ENCODE data around the gene VKORC1.
"Not testable (repeated sequence)": the region's sequence is repeated elsewhere in the genome, so short reads cannot be mapped to it uniquely, and the experiment has no call there.

VKORC1 gene

DNA sequence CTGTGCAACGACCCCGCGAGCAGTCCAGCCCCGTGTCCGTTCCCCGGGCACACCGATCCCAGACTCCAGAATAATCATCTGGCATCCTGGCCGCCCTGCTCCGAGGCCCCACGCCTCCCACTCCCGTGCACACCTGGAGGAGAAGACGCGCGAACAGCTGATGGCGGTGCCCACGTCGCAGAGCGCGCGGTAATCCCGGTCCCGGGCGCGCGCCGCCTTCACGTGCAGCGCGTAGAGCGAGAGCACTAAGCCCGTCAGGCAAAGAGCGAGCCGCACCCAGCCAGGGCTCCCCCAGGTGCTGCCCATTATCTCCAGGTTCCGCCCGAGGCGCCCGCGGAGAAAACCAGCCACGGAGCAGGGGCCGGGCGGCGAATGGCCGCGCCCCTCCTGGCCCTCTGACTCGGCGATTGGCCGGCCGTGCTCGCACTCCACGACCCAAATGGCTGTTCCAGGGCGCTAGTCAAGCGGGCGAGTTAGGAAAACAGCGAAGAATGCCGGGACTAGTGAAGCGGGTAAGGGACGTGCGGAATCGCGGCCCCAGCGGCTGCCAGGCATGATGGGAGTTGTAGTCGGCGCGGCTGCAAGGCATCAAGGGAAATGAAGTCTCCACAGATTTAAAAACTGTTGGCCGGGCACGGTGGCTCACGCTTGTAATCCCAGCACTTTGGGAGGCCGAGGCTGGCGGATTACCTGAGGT is at the start of gene VKORC1:
TSS of gene VKORC1 (minus strand) at position 374 of the 697 bp plus-strand sequence. CDS start at position 306, 68 bp downstream.
- DNase-seq, result peak; percentile 91

DNA sequence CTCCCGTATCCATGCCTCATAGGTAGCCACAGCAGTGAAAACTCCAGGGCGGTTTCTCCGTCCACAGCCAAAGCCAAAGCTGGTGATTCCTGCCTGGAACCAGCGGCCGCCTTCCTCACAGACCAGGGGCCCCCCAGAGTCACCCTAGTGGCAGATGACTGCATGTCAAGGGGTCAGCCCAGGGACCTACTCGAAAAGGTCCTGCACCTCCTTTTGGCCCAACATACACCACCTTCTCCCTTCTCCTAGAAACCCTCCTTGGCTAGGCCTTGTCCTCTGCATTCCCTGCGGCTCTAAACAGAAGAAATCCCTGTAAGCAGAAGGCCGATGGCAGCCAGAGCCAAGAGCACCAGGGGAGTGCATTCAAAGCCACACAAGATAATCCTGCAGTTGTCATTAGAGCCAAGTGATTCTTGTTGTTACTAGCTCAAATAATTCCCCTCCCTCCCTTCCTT is 49.1 kb upstream of the VKORC1 start:
- DNase-seq, result no peak

GRCh38 chr16:31143011-31143693 is 48.6 kb upstream of the VKORC1 start:
- no peak for DNase-seq

DNA sequence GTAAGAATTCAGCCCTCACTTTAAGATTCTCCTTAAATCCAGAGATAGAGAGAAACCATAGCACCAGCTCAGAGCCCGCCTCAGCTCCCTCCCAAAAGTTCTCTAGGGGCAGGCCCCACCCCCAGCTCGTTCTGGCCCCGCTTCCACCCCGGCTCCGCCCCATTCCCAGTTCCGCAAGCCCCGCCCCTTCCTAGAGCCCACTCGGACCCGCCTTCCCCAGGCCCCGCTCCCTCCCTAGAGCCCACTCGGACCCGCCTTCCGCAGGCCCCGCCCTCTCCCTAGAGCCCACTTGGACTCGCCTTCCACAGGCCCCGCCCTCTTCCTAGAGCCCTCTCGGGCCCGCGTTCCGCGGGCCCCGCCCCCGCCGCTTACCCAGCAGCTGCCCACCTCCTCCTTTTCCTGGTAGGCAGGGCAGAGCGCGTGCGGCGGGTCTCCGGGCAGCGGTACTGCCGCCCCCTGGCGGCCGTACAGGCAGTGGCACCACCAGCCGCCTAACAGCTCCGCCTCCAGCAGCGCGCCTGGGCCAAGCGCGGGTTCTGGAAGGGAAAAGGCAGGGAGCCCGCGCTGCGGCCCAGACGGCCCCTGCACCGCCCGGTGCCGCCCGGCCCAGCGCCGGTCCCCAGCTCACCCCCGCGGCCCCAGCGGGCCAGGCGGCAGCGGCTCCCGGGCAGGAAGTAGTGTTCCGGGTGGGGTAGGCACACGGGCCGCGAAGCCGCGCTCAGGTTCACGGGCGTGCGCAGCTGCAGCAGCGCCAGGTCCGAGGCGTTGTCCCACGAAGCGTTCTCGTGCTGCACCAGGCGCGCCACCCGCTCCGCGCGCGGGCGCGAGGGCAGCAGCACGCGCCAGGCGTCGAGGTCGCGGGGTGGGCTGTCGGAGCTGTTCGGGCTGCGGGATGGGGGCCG is 47.8 kb upstream of the VKORC1 start:
- peak; percentile 99 for DNase-seq

DNA sequence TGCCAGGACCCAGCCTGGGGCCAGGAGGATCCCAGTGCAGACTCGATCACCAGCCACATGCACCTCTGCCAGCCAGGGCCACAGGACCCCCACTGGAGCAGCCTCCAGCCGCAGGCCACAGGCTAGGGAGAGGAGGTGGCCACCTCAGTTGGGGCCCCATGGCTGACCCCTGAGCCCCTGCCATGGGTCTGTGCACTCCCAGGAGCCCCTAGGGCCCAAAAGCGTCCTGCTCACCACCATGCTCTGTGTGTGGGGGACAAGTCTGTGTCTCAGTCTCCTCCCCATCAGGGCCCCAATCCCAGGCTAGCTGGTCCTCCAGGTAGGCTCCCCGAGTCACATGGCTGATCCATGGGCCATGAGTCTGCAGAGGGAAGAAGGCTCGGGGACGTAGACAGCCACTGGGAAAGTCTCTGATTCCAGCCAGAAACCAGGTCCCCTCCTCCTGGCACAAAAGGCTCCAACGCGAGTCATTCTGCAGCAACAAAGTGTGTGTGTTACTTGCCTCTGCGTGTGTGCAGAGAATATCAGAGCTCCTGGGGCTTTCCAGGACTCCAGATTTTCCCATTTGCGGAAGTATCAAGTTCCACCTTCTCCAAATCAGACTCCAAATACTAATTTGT is 47.0 kb upstream of the VKORC1 start:
- DNase-seq, result no peak

GRCh38 chr16:31141071-31141469 is 46.5 kb upstream of the VKORC1 start:
- DNase-seq, result not testable (repeated sequence)

GRCh38 chr16:31138621-31139578 is 44.3 kb upstream of the VKORC1 start:
- no peak for DNase-seq

- DNase-seq, result not testable (repeated sequence)
Measured at GRCh38 chr16:31136822-31137499, 42.4 kb upstream of the VKORC1 start.

DNA sequence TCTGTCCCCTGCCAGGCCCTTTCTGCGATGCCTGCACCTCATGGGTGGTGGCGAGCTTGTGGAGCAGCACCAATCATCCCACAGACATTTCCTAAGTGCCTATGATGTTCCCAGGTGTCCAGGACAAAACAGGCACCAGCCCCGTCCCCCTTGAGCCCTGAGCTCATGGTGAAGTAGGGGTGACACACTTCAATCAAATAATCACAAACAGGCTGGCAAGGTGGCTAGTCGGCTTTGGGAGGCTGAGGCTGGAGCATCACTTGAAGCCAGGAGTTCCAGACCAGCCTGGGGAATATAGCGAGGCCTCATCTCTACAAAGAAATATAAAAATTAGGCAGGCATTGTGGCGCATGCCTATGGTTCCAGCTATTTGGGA is 41.7 kb upstream of the VKORC1 start:
- no peak for DNase-seq

- DNase-seq, result no peak
Measured at GRCh38 chr16:31135535-31136286, 41.1 kb upstream of the VKORC1 start, which contains the start of gene PRSS8. Gene PRSS8 (minus strand): TSS chr16:31135727. CDS start chr16:31135498, 229 bp downstream.

DNA sequence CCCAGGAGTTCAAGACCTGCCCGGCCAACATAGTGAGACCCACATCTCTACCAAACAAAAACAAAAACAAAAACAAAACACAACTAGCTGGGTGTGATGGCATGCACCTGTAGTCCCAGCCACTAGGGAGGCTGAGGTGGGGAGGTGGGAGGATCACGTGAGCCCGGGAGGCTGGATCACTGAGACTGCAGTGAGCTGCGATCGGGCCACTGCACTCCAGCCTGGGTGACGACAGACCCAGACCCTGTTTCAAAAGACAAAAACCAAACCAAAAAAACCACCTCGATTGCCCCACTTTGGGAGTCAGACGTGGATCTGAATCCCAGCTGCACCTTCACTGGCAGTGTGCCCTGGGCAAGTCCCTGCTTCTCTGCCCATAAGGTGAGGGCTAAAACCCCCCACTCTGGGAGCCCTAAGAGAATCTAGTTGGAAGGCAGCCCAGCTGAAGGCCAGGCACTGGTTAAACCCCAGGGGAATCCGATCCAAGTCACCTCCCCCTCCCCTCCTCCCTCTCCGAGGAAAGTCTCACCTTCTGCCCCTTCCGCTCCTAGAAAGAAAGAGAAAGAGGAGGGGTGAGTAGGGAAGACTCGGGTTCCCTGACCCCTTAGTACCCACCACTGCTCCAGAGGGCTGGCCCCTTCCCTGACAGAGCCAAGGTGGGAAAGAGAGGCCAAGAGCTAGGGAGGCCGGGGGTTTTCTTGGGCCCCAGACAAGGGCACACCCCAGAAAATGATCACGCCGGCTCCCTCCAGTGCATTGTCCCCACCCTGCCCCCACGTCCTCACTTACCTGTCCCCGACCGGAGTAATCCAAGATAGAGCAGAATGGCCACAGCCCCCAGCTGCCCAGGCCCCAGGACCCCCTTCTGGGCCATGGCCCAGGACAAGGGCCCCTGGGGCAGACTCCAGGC is 40.3 kb upstream of the VKORC1 start:
- DNase-seq, result no peak

- no peak for DNase-seq
Measured at GRCh38 chr16:31134091-31134571, 39.5 kb upstream of the VKORC1 start.

GRCh38 chr16:31133046-31133501 is 38.5 kb upstream of the VKORC1 start:
- no peak for DNase-seq

DNA sequence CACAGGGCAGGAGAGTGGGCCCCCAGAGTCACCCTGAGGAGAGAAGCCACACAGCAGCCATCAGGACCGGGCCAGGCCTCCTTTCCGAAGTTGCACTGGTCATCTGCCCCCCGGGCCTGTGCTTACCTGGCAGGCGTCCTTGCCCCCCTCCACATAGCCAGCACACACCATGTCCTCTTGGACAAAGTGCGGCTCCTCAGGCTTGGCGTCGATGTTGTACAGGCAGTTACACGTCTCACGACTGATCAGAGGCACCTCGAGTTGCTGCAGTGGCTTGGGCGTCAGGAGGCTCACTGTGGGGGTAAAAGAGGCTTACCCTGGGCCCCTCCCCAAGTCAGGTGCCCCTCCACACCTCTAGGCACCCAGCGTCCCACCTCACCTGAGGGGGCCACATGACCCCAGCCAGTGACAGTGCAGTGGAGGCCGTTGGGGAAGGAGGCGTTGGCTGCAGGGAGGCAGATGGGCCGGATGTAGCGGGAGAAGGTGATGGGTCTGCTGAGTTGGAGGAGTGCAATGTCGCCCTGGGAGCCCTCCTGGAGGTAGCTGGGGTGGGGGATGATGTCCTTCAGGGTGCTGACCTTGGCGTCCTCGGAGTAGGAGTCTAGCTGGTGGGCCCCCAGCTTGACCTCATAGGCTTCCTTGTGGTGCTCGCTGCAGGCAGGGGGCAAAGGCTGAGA is 37.8 kb upstream of the VKORC1 start:
- no peak for DNase-seq

DNA sequence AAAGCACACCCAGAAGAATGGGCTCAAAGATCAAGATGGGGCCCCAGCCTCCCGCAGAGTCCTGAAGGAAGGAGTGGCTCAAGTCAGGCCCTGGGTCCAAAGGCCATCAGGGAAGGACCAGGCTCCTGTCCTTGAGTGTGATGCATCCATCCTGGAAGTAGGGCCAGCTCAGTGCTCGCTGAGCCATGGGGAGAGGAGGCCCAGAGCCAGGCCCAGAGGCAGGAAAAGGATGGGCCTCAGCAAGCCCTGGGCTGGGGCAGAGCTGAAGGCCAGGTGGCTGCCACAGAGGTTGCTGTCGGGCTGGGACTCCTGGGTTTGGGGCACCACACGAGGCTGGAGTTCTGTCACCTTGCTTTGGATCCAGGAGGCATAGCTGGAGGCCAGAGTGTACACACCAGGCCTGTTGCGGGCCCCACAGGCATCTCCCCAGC is 37.3 kb upstream of the VKORC1 start:
- no peak for DNase-seq

DNA sequence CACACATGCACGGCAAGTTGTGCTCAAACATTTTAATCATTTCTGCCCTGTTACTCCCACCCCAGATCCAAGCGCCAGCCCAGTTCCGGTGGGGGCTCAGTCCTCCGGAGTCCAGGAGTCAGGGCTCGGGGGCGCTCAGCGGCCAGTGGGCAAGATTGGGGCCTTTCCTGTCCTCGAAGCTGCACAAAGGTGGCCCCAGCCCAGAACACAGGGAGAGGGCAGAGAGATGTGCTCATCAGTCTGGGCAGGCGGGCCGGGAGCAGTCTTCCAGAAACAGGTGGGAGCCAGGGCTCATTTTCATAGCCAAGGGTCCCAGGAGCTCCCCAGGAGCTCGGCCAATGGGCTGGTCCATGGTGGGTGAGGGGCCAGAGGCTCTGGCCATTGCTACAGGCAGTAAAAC is 36.8 kb upstream of the VKORC1 start:
- DNase-seq, result no peak

GRCh38 chr16:31130899-31131298 is 36.3 kb upstream of the VKORC1 start:
- no peak for DNase-seq

DNA sequence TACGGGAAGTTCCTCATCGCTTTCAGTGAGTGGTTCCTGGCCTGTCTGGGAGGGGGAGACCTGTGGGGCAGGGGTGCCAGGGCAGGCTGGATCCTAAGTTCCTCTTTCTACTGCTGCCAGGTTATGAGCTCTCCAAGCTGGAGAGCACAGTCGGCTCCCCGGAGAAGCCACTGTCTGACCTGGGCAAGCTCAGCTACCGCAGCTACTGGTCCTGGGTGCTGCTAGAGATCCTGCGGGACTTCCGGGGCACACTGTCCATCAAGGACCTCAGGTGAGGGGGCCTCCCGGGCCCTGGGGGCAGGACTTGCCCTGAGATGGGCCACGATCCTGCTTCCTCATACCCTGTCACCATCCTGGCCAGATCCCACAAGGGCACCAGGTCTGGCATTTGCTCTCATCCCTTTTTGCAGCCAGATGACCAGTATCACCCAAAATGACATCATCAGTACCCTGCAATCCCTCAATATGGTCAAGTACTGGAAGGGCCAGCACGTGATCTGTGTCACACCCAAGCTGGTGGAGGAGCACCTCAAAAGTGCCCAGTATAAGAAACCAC is 35.8 kb upstream of the VKORC1 start:
- DNase-seq, result no peak

All from CD4-positive, alpha-beta T cell treated with Interleukin-10 for 1 hour (primary cell).